ENCODE results near the gene FAAP24. TPM values are rescaled to one million over a fixed set of nuclear protein-coding genes. Genes with fewer than 3 reads are reported as not detected.

Gene FAAP24, protein sequence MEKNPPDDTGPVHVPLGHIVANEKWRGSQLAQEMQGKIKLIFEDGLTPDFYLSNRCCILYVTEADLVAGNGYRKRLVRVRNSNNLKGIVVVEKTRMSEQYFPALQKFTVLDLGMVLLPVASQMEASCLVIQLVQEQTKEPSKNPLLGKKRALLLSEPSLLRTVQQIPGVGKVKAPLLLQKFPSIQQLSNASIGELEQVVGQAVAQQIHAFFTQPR
- 3.5 and 4.2 TPM in 2 replicates for total RNA-seq

DNA sequence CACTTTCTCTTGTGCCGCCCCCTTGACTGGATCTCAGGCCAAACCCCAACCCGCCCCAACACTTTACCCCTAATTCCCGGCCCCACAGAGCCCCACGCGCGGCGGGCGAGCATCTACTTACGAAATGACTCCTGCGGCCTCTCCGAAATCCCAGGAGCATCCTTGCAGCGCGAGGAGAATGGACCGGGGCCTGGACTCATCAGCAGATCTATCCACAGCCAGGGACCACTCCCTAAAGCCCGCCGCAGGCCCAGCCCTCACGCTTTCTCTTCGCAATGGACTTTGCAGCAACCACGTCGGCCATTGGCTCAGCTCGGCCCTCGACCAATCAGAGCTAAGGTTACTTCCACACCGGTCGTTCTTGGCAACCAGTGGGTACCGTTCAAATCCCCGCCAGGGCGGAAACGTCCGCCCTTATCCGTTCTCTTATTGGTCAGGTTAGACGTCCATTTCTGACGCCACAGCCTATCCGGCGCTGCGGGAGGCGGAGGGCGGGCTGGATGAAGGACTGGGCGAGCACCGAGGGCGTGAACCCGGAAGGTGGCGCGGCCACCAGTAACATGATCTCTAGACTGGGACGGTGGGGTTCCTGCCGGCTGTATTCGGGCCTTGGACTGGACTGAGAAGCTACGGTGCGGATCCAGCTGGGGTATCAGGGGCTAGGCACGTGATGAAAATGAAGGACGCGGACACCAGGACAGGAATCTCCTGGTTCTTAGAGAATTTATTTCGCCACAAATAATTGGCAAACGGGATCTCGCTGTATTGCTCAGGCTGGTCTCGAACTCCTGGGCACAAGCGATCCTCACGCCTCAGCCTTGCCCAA is at the start of gene FAAP24, which contains the start of gene CEP89:
FAAP24 (plus strand) TSS at position 528 of the 826 bp plus-strand sequence. CDS start 955 bp downstream, outside the sequence.
CEP89 (minus strand) TSS at position 244 of the 826 bp plus-strand sequence; CDS start at position 160, 84 bp downstream.

Other genes starting within 250 kb of the FAAP24 start
- not detected in 2 replicates for gene SLC7A9, start 102.5 kb upstream of the FAAP24 start, total RNA-seq
- gene CEP89, start 284 bp upstream of the FAAP24 start, total RNA-seq = 13.5 and 21.1 TPM in 2 replicates
- gene RHPN2, start 92.6 kb downstream of the FAAP24 start, total RNA-seq = 13.1 and 13.5 TPM in 2 replicates
- gene GPATCH1, start 108.9 kb downstream of the FAAP24 start, total RNA-seq = 4.1 and 6.6 TPM in 2 replicates
- gene WDR88, start 159.9 kb downstream of the FAAP24 start, total RNA-seq = not detected in 2 replicates
- gene LRP3, start 222.1 kb downstream of the FAAP24 start, total RNA-seq = 17.4 and 23.1 TPM in 2 replicates

Measured in airway epithelial cell (primary cell).